ENCODE results near the gene FBLN2.

Gene FBLN2

DNA sequence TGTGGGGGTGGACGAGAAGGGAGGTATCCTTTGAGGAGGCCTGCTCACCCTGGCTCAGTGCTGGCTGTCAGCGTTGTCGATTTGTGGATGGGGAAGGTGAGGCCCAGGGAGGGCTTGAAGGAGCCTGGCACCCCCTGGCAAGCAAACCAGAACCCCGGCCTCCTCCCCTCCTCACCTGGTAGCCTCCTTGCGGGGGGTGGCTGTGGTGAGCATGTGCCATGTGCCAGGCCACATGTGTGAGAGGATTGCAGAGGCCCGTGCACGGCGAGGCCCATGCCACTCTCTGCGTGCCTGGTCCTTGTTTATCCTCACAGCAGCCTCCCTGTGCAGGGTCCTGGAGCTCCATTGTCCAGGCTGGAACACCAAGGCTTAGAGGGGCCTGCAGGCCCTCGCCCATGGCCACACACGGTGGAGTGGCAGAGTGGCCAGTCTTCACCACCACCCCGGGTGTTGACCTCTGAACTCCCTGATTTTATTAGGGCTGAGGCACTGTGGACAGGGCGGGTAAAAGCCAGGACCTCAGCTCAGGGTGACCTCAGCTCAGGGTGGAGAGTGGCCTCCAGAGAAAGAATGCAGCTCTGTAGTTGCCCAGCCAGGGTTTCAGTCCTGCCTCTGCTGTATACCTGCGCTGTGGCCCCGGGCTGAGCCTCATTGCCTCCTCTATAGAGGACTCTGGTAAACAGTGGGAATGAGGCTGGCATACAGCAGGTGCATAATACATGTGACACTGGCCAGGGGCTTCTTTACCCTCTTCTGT, 39.7 kb upstream of the FBLN2 start:
- TF ChIP-seq, protein P1, sequence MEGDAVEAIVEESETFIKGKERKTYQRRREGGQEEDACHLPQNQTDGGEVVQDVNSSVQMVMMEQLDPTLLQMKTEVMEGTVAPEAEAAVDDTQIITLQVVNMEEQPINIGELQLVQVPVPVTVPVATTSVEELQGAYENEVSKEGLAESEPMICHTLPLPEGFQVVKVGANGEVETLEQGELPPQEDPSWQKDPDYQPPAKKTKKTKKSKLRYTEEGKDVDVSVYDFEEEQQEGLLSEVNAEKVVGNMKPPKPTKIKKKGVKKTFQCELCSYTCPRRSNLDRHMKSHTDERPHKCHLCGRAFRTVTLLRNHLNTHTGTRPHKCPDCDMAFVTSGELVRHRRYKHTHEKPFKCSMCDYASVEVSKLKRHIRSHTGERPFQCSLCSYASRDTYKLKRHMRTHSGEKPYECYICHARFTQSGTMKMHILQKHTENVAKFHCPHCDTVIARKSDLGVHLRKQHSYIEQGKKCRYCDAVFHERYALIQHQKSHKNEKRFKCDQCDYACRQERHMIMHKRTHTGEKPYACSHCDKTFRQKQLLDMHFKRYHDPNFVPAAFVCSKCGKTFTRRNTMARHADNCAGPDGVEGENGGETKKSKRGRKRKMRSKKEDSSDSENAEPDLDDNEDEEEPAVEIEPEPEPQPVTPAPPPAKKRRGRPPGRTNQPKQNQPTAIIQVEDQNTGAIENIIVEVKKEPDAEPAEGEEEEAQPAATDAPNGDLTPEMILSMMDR (conservative IDR thresholded peaks at IDR 0.05), result no peak
- no peak overlapping the region for H3K27ac ChIP-seq

DNA sequence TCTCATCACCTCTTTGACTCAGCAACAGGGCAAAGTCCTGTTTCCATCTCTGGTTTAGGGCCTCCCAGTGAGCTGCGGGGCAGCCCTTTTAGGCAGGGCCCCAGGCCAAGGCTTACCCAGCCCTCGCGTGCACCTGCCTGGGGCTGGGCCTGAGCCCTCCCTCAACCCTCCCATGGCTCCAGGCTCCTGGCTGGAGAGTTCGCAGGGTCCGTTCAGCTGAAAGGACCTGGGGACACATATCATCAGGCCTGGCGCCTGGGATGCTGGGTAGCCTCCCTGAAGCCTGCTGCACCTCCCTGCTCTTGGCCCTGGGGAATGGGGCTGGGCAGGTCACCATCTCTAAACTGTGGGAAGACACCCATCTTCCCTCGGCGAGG, 39.1 kb upstream of the FBLN2 start:
- TF ChIP-seq, protein P1 (conservative IDR thresholded peaks at IDR 0.05), result no peak
- H3K27ac ChIP-seq, result no peak overlapping the region

DNA sequence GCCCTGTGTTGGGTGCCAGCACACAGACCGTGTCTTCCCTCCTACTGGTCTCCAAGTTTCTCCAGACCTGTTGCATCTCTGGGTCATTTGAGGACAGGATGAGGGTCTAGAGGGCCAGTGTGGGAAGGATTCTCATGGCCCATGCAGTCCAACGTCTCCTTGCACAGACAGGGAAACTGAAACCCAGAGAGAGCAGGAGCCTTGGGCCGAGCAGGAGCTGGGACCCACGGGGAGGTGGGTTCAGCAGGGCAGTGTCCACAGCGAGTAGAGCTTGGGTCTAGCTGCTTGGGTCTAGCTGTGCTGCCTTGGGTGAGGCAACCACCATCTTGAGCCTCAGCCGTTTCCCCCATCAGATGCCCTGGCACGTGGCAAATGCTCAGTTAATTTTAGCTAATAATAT, 36.5 kb upstream of the FBLN2 start:
- no peak overlapping the region for H3K27ac ChIP-seq
- TF ChIP-seq, protein P1 (conservative IDR thresholded peaks at IDR 0.05), result no peak

DNA sequence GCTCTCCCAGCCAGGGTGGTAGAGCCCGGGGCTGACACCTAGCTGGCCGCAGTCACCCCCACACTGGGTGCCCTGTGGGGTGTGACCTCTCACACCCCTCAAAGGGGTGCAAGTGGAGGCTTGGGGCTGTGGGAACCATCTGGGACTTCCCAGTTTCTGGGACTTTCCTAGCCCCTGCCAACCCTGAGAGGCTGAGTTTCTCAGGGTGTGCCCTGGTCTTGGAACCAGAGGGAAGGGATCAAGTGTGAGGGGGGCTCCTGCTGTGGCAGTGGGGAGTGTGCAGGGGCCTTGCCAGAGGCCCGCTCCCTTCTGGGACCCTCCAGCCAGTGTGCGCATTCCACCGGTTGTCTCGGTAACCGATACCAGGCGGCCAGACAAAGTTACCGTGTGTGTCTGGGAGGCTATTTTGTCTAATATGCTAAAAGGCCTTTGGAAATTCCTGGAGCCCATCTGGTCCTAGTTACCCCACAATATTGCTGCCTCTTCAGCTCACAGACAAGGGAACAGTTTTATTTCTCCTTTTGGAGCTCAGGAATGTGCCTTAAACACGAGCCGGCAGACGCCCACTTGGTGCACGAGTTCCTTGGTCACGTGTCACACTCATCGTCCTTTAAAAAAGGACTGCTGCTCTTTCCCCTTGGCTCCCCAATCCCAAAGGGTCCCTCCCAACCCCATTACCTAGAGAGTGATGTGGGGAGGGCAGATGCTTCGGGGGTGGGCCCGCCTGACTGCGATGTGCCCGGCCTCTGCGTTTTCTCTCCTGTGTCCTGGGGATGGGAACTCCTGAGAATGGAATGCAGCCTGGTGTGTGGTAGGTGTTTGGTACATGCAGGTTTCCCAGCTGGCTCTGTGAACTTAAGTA, 35.6 kb upstream of the FBLN2 start:
- no peak overlapping the region for H3K27ac ChIP-seq
- TF ChIP-seq, protein P1 (conservative IDR thresholded peaks at IDR 0.05), result no peak

DNA sequence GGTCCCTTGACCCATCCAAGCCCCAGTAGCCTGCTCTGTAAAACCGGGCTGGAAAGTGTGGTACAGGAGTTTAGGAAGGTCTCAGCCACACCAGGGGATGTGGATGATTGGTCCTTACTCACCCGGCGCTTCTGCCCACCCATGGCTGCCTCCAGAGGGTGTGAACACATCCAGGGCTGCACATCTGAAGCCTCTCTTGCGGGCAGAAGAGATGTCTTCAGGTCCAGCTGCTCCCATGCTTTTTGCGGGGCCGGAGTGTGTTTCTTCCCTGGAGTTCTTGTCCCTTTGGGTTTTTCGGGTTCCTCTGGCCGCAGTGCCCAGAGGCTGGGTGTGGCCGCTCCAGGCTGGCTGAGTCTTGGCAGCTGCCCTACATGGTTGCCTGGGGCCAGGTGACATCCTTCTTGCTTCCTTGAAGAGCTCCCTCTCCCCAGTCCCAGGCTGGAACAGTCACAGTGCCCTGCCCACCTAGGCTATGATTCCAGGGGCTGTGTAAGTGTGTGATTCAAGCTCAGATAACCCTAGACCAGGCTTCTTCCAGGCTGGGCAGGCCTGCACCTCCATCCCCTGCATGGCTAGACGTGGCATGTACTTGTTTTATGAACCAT, 34.9 kb upstream of the FBLN2 start:
- H3K27ac ChIP-seq, result no peak overlapping the region
- TF ChIP-seq, protein P1 (conservative IDR thresholded peaks at IDR 0.05), result no peak

DNA sequence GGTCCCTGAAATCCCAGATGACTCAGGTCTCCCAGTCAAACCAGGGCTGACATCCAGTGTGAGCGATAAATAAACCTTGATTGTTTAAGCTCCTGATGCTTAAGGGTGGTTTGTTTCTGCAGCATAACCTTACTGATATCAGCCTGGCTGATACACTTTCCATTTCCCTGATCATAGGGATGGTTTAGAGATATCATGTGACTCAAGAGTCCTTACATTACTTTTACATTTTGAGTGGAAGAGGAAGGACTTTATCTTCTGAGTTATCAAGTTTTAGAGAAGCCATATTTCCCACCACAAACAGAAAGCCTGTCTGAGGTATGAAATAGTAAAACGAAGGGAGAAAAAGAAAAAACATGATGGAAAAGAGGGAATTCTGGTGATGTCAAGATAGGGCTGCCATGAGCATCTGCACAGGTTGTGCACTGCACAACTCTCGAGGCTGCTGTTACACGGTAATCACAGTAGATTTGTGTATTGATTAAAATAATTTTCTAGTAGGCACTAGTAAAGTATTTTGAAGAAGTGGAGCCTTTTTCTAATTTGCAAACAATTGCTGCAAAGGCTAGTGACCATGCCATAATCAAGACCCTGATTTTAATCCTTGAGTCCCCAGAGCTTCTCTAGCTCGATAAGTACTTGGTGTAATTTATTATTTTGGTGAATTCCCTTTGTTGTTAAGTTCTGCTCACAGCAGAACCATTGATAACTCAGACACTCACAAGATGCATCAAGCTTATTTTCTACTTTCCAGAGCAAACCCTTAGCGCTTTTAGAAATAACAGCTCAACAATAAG, 34.1 kb upstream of the FBLN2 start:
- no peak overlapping the region for H3K27ac ChIP-seq
- TF ChIP-seq, protein P1 (conservative IDR thresholded peaks at IDR 0.05), result no peak

Measured in VCaP (cell line).